NCI-H526 (cell line): Measurements from ENCODE around the gene ACACA.

Source experiments
- DNase-seq, 2 experiments: peaks; one replicate each; lab custom pipeline; 2025; lab: John Stamatoyannopoulos, UW

The ACACA gene

GRCh38 chr17:37292429-37293139 is 114.1 kb downstream of the ACACA start:
- DNase-seq = no peak

DNA sequence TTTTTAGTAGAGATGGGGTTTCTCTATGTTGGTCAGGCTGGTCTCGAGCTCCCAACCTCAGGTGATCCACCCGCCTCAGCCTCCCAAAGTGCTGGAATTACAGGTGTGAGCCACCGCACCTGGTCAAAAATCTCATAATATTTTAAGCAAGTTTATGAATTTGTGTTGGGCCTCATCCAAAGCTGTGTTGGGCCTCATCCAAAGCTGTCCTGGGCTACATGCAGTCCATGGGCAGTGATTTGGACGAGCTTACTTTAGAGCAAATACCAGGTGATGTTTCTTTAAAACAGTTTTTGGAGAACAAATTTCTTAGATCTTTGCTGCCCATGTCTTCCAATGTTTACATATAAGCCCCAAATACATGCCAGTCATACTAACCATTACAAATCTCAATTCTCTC is 115.3 kb downstream of the ACACA start:
- DNase-seq = no peak

DNA sequence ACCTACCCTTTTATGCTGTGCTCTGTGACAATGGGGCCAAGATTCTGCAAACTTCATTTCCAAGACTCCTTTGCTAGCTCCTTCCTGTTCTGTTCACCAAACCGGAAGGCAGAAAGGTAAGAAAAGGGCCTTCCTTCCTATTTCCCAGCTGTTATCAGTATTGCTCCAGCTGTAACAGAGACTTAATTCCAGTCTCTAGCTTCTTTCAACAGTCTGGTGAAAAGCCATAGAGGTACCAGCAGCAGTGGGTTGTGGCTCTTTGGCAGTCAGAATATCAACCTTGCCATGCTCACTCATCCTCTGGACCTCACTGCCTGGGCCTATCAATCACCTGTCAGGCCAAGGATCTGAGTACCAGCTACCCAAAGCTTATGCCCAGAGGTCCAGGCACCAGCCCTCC is 120.2 kb downstream of the ACACA start:
- DNase-seq = no peak

GRCh38 chr17:37284191-37284590 is 122.4 kb downstream of the ACACA start:
- DNase-seq = no peak

GRCh38 chr17:37283414-37283961 is 123.1 kb downstream of the ACACA start:
- DNase-seq = no peak

DNA sequence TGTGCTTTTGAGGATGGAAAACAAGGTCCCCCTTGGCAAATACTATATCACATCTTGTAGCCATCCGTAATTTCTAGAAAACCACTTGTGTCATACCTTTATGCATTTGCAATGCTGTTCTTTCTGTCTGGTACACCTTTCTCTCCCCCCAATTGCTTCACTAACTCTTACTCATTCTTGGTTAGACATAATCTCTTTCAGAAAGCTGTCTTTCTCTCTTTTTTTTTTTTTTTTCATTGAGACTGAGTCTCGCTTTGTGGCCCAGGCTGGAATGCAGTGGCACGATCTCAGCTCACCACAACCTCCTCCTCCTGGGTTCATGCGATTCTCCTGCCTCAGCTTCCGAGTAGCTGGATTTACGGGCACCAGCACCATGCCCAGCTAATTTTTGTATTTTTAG is 125.8 kb downstream of the ACACA start:
- no peak for DNase-seq

- DNase-seq = no peak
Measured at GRCh38 chr17:37278247-37278894, 128.3 kb downstream of the ACACA start.

DNA sequence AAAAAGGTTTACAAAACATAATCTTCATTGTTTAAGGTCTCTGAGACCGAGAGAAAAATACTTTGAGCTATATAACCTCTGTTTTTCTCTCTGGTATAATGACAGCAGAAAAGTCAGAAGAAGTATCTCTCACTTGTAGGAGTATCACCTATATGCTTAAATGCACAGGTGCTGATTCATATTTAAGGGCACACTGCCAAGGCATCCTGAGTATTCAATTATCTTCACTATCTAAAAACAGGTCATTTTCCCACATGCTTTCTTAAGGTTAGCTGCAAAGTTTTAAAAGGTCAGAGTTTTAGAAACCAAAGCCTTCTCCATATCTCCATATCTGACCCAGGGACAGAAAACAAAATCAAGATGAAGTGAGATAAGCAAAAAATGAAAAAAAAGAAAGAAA is 130.2 kb downstream of the ACACA start:
- DNase-seq = no peak

- no peak for DNase-seq
Measured at GRCh38 chr17:37274461-37274860, 132.2 kb downstream of the ACACA start.

DNA sequence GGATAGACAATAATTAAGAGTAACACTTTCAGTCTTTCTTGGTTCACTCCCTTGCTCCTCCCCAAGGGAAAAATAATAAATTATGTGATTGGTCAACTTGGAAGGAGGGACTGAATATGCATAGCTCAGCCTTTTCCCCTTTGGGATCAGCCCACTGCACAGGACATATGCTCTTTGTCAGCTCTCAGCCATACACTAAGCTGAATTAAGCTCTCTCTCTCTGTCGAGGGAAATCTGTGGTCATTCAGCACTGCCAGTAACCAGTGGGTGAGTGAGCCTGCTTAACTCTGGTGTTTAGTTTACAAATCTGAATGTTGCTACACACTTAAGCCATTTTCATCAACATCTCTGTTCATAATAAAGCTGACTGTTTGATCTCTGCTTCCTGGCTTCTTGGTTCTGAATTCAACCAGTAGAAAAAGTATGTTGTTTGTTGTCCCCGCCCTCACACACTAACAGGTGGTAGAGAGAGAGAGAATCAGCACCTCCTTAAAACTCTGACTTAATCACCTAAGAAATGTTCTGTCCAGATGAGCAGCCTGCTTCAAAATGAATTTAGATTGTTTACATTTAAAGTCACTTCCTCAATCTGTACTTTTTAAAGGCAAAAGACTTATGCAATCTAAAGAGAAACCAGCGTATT is 133.1 kb downstream of the ACACA start:
- no peak for DNase-seq

DNA sequence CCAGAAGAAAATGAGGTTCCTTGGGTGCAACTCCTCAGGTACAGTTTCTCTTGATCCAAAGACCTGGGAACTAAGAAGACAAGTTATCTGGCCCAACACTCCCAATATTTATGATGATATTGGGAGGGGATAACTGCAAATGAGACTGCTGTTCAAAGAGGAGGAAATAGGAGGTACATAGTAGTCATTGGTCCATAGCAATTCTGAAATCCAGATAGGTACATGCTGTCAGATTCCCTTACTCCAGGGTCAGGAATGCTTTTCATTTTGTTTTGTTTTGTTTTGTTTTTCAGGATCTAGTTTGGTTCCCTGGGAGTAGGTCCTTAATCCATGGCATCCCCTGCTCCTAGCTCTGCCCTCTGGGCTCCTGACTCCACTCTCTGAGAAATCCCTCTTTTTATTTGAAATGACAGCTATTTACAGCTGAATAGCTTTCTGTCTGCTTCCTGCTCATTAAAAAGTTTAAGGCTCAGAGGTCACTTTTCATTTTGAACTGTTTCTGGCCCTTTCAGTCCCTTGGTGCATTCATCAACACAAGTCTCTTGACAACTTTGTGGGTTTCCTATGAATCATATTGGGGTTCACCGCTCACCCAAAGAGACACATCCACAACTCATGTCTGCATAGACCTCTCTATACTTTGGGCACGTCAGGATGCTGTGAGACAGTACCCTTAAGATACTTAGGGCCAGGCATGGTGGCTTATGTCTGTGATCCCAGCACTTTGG is 141.0 kb downstream of the ACACA start:
- DNase-seq = no peak

DNA sequence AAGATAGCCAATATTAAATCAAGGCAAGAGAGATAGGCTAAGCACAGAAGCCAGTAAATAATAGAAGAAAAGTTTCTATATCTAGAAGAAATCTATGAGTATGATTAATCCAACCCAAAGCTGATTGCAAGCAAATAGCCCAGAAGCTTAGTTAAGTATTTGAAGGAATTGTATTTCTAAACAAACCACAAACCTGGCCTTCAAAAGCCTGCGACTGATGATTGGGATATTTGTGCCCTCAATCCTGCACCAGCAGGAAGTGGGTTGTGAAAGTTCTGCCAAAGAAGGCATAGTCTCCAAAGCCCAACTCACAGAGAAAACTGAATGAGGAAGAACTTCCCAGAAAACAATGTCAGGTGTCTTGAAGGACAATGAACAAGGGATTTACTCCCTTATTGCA is 145.3 kb downstream of the ACACA start:
- DNase-seq = no peak

DNA sequence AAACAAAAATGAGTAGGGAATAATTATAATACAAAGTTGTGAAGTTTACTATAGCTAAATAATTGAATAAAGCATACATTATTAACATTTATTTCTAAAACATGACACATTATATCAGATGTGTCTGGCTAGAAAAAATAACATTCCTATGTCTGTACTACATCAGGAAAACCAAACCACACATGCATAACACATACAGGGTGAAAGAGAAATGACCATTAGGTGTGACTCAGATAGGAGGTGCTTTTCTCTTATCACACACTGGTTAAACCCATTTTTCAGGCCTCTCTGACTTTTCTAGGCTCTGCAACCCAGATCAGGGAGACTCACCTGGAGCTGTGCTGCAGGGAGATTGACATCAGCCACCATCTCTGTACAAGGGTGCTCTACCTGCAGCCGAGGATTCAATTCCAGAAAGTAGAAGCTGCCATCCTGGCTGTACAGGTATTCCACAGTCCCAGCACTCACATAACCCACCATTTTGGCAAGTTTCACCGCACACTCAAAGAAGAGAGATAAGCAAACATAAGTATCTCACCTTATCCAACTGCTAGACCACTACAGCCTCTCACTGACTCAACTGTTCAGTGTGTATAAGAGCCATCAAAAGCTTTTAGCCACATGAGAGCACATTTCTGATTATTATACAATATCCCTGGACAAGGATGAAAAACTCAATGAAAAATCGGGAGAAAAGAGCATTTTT is 147.5 kb downstream of the ACACA start:
- no peak for DNase-seq

DNA sequence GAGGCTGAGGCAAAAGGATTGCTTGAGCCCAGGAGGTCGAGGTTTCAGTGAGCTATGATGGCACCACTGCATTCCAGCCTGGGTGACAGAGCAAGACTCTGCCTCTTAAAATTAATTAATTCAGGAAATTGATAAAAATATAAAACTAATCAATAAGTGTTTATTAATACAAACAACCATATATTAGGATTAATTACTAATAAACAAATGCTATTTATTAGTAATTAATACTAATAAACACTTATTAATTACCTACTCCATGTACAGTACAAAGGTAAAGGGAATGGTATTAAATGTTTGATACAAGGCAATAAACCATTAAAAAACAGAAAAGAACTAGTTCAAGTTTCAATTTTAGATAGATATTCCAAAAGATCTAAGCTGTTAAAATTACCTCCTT is 150.0 kb downstream of the ACACA start:
- no peak for DNase-seq

DNA sequence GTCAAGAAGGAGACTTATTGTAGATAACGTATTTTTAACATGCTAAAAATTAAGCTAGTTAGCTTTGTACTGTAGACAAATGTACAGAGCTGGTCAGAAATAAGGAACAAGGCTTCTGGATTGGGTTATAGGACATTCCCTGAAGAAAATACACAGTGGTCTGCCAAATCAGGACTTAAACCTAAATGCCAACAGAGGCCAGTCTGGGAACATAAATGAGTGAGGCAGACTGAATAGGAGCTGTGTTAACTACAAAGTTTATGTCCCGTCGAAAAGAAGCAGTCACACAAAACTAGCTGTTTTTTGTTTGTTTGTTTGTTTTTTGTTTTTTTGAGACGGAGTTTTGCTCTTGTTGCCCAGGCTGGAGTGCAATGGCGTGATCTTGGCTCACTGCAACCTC is 151.2 kb downstream of the ACACA start:
- no peak for DNase-seq

DNA sequence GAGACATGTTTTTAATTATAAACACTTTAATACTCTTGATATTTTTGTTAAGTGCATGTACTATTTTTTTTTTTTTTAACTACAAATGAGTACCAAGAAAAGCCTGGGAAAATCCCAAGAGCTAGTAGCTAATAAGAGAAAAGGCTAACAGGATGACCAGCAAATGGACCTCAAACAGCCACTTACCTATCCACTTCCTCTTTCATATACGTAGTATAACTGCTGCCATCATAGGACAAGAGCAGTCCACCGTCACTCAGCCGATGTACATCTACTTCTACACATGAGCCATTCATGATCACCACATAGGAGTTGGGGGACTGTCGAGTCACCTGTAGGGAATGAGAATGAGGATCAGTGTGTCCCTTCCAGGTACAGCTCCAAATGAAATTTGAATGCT is 158.8 kb downstream of the ACACA start:
- DNase-seq = no peak

GRCh38 chr17:37246085-37246484 is 160.6 kb downstream of the ACACA start:
- DNase-seq = no peak

GRCh38 chr17:37240381-37240780 is 166.3 kb downstream of the ACACA start:
- DNase-seq = no peak

DNA sequence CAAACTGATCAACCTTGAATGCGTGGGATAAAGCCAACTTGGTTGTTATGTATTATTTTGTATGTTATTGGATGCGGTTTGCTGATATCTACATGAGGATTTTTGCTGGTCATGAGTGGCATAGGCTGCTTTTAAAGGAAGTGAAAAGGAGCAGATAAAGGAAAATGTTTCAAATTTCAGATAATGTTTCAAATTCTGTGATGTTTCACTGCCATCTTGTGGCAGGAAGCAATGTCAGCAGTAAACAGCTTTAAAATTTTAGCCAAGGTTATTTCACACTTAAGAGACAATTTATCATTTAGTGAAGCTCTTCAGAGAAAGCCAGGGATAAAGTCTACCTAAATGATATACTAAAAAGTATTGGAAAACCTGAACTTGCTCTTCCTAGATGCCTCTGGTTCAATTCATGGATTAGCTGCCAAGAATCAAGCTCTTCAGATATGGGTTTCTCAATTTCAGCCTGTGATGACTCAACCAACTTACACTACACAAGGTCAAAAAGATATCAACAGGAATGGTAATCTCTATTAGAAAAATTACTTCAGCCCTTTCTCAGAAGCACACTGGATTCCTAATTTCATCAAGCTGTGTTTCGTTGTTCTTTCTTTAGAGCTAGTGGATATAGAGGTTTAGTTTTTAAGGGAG is 166.8 kb downstream of the ACACA start:
- DNase-seq = peak in 1 of 2 experiments; percentile 15

DNA sequence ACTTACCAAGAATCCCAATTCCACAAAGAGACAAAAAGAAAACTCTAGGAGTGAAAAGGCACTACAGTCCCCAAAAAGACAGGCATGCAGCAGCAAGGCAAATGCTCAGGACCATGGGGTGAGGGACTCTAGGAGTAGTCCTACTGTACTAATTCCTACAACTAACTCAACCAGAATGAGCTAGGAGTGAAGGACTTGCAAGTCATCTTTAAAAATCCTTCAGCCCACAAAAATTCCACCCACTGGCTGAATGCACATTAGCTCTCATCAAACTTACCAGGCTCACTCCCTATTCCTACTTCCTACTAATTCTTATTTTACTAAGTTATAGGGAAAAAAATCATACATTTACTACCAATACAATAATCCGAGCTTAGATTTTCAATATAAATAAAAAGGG is 172.5 kb downstream of the ACACA start:
- no peak for DNase-seq

- DNase-seq = no peak
Measured at GRCh38 chr17:37233036-37233435, 173.6 kb downstream of the ACACA start.
